HepG2 (cell line): ENCODE measurements around the gene ZNF492. TPM values are rescaled to one million over a fixed set of nuclear protein-coding genes. Genes with fewer than 3 reads are reported as not detected.

Source experiments
- ATAC-seq: fragments of 200-7000 bp; cut with Tn5 transposase; 3 replicates; pipeline ENCODE4 v1.9.1; 2020; ENCODE audit warnings: mild to moderate bottlenecking, moderate library complexity
- BruUV-seq: library from RNA; stranded (reverse); fragments of 400-500 nt; replicated peaks from 2 replicates; lab custom pipeline; 2021; lab: Mats Ljungman, UMichigan
- CTCF ChIA-PET: fragments of 300-600 bp; formaldehyde crosslinking; extraction: SDS; loops from one replicate; lab custom pipeline; 2021; ENCODE audit warnings: low total read pairs, inconsistent platforms, low intra/inter-chr PET ratio; lab: Yijun Ruan, JAX
- POLR2A ChIA-PET: fragments of 350-600 bp; sonication (Branson Sonifier 250); formaldehyde crosslinking; loops from one replicate; lab custom pipeline; 2020; ENCODE audit warnings: antibody characterized with exemption, inconsistent platforms; lab: Yijun Ruan, JAX
- DNase-seq: peaks from one replicate; pipeline ENCODE4 v3.0.0-alpha.2; 2015; ENCODE audit warnings: low spot score
- FAIRE-seq: peaks from 3 replicates; lab custom pipeline; 2011; peaks lifted over from hg19 to GRCh38; lab: Jason Lieb, UNC
- H2AFZ ChIP-seq: one replicate; pipeline ENCODE4 v1.6.1; 2011; ENCODE audit warnings: low read length, inconsistent platforms
- H3K27ac ChIP-seq: fragments of 300-600 bp; 3 replicates; pipeline ENCODE4 v1.8.0; 2011; ENCODE audit warnings: mixed run types, mild to moderate bottlenecking, mixed read lengths, low read length, inconsistent platforms; ENCODE audit not compliant: insufficient read depth; ENCODE audit errors: extremely low read length
- H3K27me3 ChIP-seq, 2 experiments: fragments of 200-600 bp in 1 of 2; 2 replicates in 1 of 2; 3 replicates in 1 of 2; pipeline versions ENCODE4 v1.6.0 to v1.8.0; 2011; ENCODE audit warnings: low read length in 2 of 2, mild to moderate bottlenecking in 2 of 2, moderate library complexity in 2 of 2, inconsistent platforms in 1 of 2; ENCODE audit not compliant: insufficient read depth in 2 of 2, control insufficient read depth in 1 of 2
- H3K36me3 ChIP-seq, 2 experiments: fragments of 200-600 bp in 1 of 2; replicated peaks in 1 of 2; 2 replicates in 1 of 2; 3 replicates in 1 of 2; pipeline versions ENCODE4 v1.5.1 to v1.8.0; 2011; ENCODE audit warnings: low read length in 2 of 2, inconsistent platforms in 1 of 2; ENCODE audit not compliant: insufficient read depth in 2 of 2, control insufficient read depth in 1 of 2
- H3K4me1 ChIP-seq: 2 replicates; pipeline ENCODE4 v1.5.1; 2012; ENCODE audit warnings: low read length, inconsistent platforms; ENCODE audit not compliant: insufficient read depth
- H3K4me2 ChIP-seq: 2 replicates; pipeline ENCODE4 v1.6.0; 2011; ENCODE audit warnings: low read depth, low read length, inconsistent platforms
- H3K4me3 ChIP-seq, 3 experiments: fragments of 200-600 bp in 1 of 3; sonication (generic), shearing (Covaris generic) in 1 of 3; replicated peaks in 1 of 3; 2 replicates each; pipeline ENCODE4 v1.5.1; 2011 to 2016; ENCODE audit warnings: low read length in 3 of 3, inconsistent platforms in 2 of 3, low read depth in 2 of 3, mild to moderate bottlenecking in 2 of 3, control low read depth in 1 of 3, mixed read lengths in 1 of 3; ENCODE audit not compliant: insufficient read depth in 1 of 3
- H3K79me2 ChIP-seq: one replicate; pipeline ENCODE4 v1.6.1; 2011; ENCODE audit warnings: low read length, inconsistent platforms; ENCODE audit not compliant: insufficient read depth
- H3K9ac ChIP-seq: 2 replicates; pipeline ENCODE4 v1.6.0; 2011; ENCODE audit warnings: mild to moderate bottlenecking, low read depth, low read length, inconsistent platforms; ENCODE audit not compliant: insufficient read depth
- H3K9me3 ChIP-seq: 2 replicates; pipeline ENCODE4 v1.5.1; 2012; ENCODE audit warnings: mild to moderate bottlenecking, low read length
- H4K20me1 ChIP-seq: 2 replicates; pipeline ENCODE4 v1.6.0; 2011; ENCODE audit warnings: inconsistent platforms, mild to moderate bottlenecking, low read length, moderate library complexity; ENCODE audit not compliant: insufficient read depth
- E2F5 ChIP-seq: sonication (generic); formaldehyde crosslinking; conservative IDR thresholded peaks from 2 replicates; pipeline ENCODE4 v1.4.0; 2020; ENCODE audit warnings: missing genetic modification reagents
- MAFF ChIP-seq: IDR thresholded peaks from 2 replicates; pipeline ENCODE4 v1.6.1; 2011; ENCODE audit warnings: low read depth, low read length, improper control_type of control experiment
- MAFK ChIP-seq, 2 experiments: IDR thresholded peaks in 1 of 2; conservative IDR thresholded peaks in 1 of 2; 2 replicates each; pipeline ENCODE4 v1.6.1; 2011; ENCODE audit warnings: improper control_type of control experiment in 2 of 2, low read length in 2 of 2
- PAF1 ChIP-seq: IDR thresholded peaks from 2 replicates; pipeline ENCODE4 v1.6.1; 2016; ENCODE audit warnings: missing genetic modification reagents, missing compliant biosample characterization
- WGBS: methylation state at CpG from one replicate; pipeline ENCODE4 v1.1.6; 2017; ENCODE audit warnings: low lambda C conversion rate; 5-methylcytosine and 5-hydroxymethylcytosine counted together
- in situ Hi-C: cut with HindIII; loops from 2 replicates; pipeline ENCODE4 v1.10.0; 2017; ENCODE audit warnings: low pct_unique_long_range_greater_than_20kb; ENCODE audit not compliant: extremely low pct_ligation_motif_present
- intact Hi-C: fragments of 100-400 bp; cut with micrococcal nuclease; formaldehyde crosslinking; loops from one replicate; pipeline ENCODE4 v1.10.0; 2022; ENCODE audit not compliant: unreplicated experiment
- polyA plus RNA-seq, 8 experiments: library from polyadenylated mRNA; depleted of rRNA in 3 of 8; stranded (reverse) in 7 of 8; unstranded in 1 of 8; fragments of >200 nt; fragmentation: Illumina TruSeq in 4 of 8; extraction: Trizol in 4 of 8; gene quantifications; 2 replicates each; pipeline versions ENCODE4 v1.2.1 to v1.2.3, GENCODE V29; 2011 to 2016; ENCODE audit warnings: low read depth in 4 of 8, missing spikeins in 1 of 8, mixed read lengths in 1 of 8; ENCODE audit not compliant: insufficient read depth in 1 of 8
- total RNA-seq, 5 experiments: library from RNA; depleted of rRNA; stranded (reverse); fragments of >200 nt; fragmentation: Illumina TruSeq; extraction: Trizol; gene quantifications; 2 replicates each; pipeline ENCODE4 v1.2.3, GENCODE V29; 2016; ENCODE audit warnings: low read depth in 1 of 5

ZNF492 gene
- total and polyA plus RNA-seq, 2 of the 13 experiments (the other 11 are each of a cell fraction or from before 2014, with no cell fraction given): not detected

- no peak for TF ChIP-seq PAF1 (CRISPR knock-in tag)
Measured at GRCh38 chr19:22620912-22621311, 13.2 kb upstream of the ZNF492 start (continued).

GRCh38 chr19:22622020-22622419 is 12.1 kb upstream of the ZNF492 start:
- Histone ChIP-seq H3K4me1 (no peaks in the 10 kb centered on the region), H3K4me3 (no peak overlapping the region), H2AFZ (no peak overlapping the region), H3K27me3 (no peaks in the 10 kb centered on the region), H4K20me1 (no peaks in the 10 kb centered on the region), H3K4me2 (no peak overlapping the region), H3K36me3 (no peaks in the 10 kb centered on the region), H3K27ac (no peak overlapping the region), H3K9me3 (peaks cover 81% of the 10 kb centered on the region), H3K9ac (no peak overlapping the region), H3K79me2 (no peaks in the 10 kb centered on the region)
- no peak for DNase-seq
- FAIRE-seq: no peak
- ATAC-seq: no peak
- ChIA-PET POLR2A (no interaction called here), CTCF (no interaction called here)
- TF ChIP-seq MAFF (peak; percentile 34; the same call in 1 of the 2 replicates), MAFK (conservative IDR thresholded peaks at IDR 0.05 in 1 of 2, IDR thresholded peaks at IDR 0.05 in 1 of 2; ENCODE audit: low read length in 2 of 2) (peak; percentile 26 to 47; a peak in 2 of 4 replicates), E2F5 (CRISPR knock-in tag) (no peak)
- BruUV-seq: no TSS peak
- in situ Hi-C loops (no loop called here), intact Hi-C loops (no loop called here)
- 13% methylated on average over 1 of the region's 1 CpG for WGBS
